GM19238 (cell line): ENCODE results near the gene TTC27.
"Not testable (repeated sequence)": the region's sequence is repeated elsewhere in the genome, so short reads cannot be mapped to it uniquely, and the experiment has no call there.

Experiments used
- DNase-seq: peaks from one replicate; pipeline ENCODE4 v3.0.0; 2011; ENCODE audit warnings: low spot score; ENCODE audit not compliant: insufficient read length

Gene TTC27

GRCh38 chr2:32805104-32806095, 177.6 kb downstream of the TTC27 start:
- DNase-seq = no peak

- no peak for DNase-seq
Measured at GRCh38 chr2:32806857-32807256, 179.0 kb downstream of the TTC27 start.

- no peak for DNase-seq
Measured at GRCh38 chr2:32807662-32808061, 179.8 kb downstream of the TTC27 start.

- no peak for DNase-seq
Measured at GRCh38 chr2:32810909-32811495, 183.2 kb downstream of the TTC27 start.

- DNase-seq = no peak
Measured at GRCh38 chr2:32811696-32812095, 183.8 kb downstream of the TTC27 start.

- DNase-seq = no peak
Measured at GRCh38 chr2:32812316-32812715, 184.5 kb downstream of the TTC27 start.

- no peak for DNase-seq
Measured at GRCh38 chr2:32820088-32820487, 192.2 kb downstream of the TTC27 start.

- DNase-seq = no peak
Measured at GRCh38 chr2:32820701-32821100, 192.9 kb downstream of the TTC27 start.

GRCh38 chr2:32824070-32824809, 196.4 kb downstream of the TTC27 start:
- DNase-seq = no peak

- no peak for DNase-seq
Measured at GRCh38 chr2:32825291-32825712, 197.5 kb downstream of the TTC27 start.

- no peak for DNase-seq
Measured at GRCh38 chr2:32830196-32830595, 202.3 kb downstream of the TTC27 start.

- no peak for DNase-seq
Measured at GRCh38 chr2:32832821-32833220, 205.0 kb downstream of the TTC27 start.

- no peak for DNase-seq
Measured at GRCh38 chr2:32833709-32834108, 205.9 kb downstream of the TTC27 start.

GRCh38 chr2:32835148-32835547, 207.3 kb downstream of the TTC27 start:
- DNase-seq = no peak

- no peak for DNase-seq
Measured at GRCh38 chr2:32836933-32837332, 209.1 kb downstream of the TTC27 start.

GRCh38 chr2:32838418-32838817, 210.6 kb downstream of the TTC27 start:
- DNase-seq = no peak

- DNase-seq = no peak
Measured at GRCh38 chr2:32838949-32839348, 211.1 kb downstream of the TTC27 start.

GRCh38 chr2:32841931-32842898, 214.4 kb downstream of the TTC27 start:
- no peak for DNase-seq

- no peak for DNase-seq
Measured at GRCh38 chr2:32843699-32844098, 215.8 kb downstream of the TTC27 start.

- DNase-seq = no peak
Measured at GRCh38 chr2:32844253-32844652, 216.4 kb downstream of the TTC27 start.

- not testable (repeated sequence) for DNase-seq
Measured at GRCh38 chr2:32846274-32846673, 218.4 kb downstream of the TTC27 start.
